Spleen (tissue), 7 donors: Measurements from ENCODE around the gene POLR1H.
"Not testable (repeated sequence)": the region's sequence is repeated elsewhere in the genome, so short reads cannot be mapped to it uniquely, and the experiment has no call there.

Experiments
- POLR2A ChIP-seq, 3 donors: fragments of 450-650 bp; IDR thresholded peaks; one replicate each; pipeline ENCODE4 v1.5.1; 2017; ENCODE audit warnings: antibody characterized with exemption in 3 of 3, mild to moderate bottlenecking in 1 of 3
- TF ChIP-seq, protein P1 (sequence below), 11 experiments: fragments of 200-600 bp in 7 of 11; fragments of 450-650 bp in 4 of 11; sonication (generic) in 4 of 11; IDR thresholded peaks in 8 of 11; conservative IDR thresholded peaks in 3 of 11; 1 replicate in 7 of 11; 2 replicates in 4 of 11; pipeline versions ENCODE4 v1.4.0 to v1.8.0; 2016 to 2021; ENCODE audit warnings: antibody characterized with exemption in 11 of 11, inconsistent platforms in 4 of 11, mild to moderate bottlenecking in 1 of 11
- donor health status: DM: no; HTN: no; CAD: no; lungs with moderate emphysema.
- donor health status: DM: no; HTN: no; CAD: no.
- donor health status: DM: no; HTN: no; CAD: no.

GRCh38 chr6:30022712-30023111, 38.4 kb upstream of the POLR1H start:
- TF ChIP-seq POLR2A (IDR thresholded peaks at IDR 0.05) = not testable (repeated sequence)
- TF ChIP-seq, protein P1, sequence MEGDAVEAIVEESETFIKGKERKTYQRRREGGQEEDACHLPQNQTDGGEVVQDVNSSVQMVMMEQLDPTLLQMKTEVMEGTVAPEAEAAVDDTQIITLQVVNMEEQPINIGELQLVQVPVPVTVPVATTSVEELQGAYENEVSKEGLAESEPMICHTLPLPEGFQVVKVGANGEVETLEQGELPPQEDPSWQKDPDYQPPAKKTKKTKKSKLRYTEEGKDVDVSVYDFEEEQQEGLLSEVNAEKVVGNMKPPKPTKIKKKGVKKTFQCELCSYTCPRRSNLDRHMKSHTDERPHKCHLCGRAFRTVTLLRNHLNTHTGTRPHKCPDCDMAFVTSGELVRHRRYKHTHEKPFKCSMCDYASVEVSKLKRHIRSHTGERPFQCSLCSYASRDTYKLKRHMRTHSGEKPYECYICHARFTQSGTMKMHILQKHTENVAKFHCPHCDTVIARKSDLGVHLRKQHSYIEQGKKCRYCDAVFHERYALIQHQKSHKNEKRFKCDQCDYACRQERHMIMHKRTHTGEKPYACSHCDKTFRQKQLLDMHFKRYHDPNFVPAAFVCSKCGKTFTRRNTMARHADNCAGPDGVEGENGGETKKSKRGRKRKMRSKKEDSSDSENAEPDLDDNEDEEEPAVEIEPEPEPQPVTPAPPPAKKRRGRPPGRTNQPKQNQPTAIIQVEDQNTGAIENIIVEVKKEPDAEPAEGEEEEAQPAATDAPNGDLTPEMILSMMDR (IDR thresholded peaks at IDR 0.05 in 8 of 11, conservative IDR thresholded peaks at IDR 0.05 in 3 of 11) = not testable (repeated sequence)
